Measurements from ENCODE around the gene ATP5F1B.
A peak's percentile ranks its signal among the peaks of the same experiment; 100 is the strongest.
"Not testable (repeated sequence)": the region's sequence is repeated elsewhere in the genome, so short reads cannot be mapped to it uniquely, and the experiment has no call there.

The ATP5F1B gene

GRCh38 chr12:56645717-56646446 lies at the start of gene ATP5F1B:
Gene ATP5F1B, minus strand, starts transcription at chr12:56645984. Its CDS starts 21 bp downstream, at chr12:56645963.
- peak; percentile 98 for DNase-seq

GRCh38 chr12:56694161-56694560 lies 48.4 kb upstream of the ATP5F1B start:
- DNase-seq, result no peak

- no peak for DNase-seq
Observed at GRCh38 chr12:56688846-56689109, 43.0 kb upstream of the ATP5F1B start.

GRCh38 chr12:56688129-56688845 lies 42.5 kb upstream of the ATP5F1B start, which contains the start of gene PTGES3:
Gene PTGES3, minus strand, starts transcription at chr12:56688284. Its CDS starts 285 bp downstream, at chr12:56687999.
- peak; percentile 80 for DNase-seq

GRCh38 chr12:56687223-56688128 lies 41.7 kb upstream of the ATP5F1B start:
- no peak for DNase-seq

- DNase-seq, result no peak
Observed at GRCh38 chr12:56684745-56685359, 39.1 kb upstream of the ATP5F1B start.

- DNase-seq, result no peak
Observed at GRCh38 chr12:56682323-56682722, 36.5 kb upstream of the ATP5F1B start.

- no peak for DNase-seq
Observed at GRCh38 chr12:56679883-56680575, 34.2 kb upstream of the ATP5F1B start.

GRCh38 chr12:56678852-56679251 lies 33.1 kb upstream of the ATP5F1B start:
- no peak for DNase-seq

- no peak for DNase-seq
Observed at GRCh38 chr12:56677680-56678079, 31.9 kb upstream of the ATP5F1B start.

- no peak for DNase-seq
Observed at GRCh38 chr12:56676851-56677580, 31.2 kb upstream of the ATP5F1B start.

- no peak for DNase-seq
Observed at GRCh38 chr12:56671608-56672007, 25.8 kb upstream of the ATP5F1B start.

GRCh38 chr12:56670836-56671235 lies 25.1 kb upstream of the ATP5F1B start:
- no peak for DNase-seq

GRCh38 chr12:56668197-56668457 lies 22.3 kb upstream of the ATP5F1B start:
- no peak for DNase-seq

GRCh38 chr12:56661979-56662638 lies 16.3 kb upstream of the ATP5F1B start:
- DNase-seq, result no peak

- DNase-seq, result no peak
Observed at GRCh38 chr12:56661560-56661959, 15.8 kb upstream of the ATP5F1B start.

- no peak for DNase-seq
Observed at GRCh38 chr12:56658921-56659320, 13.1 kb upstream of the ATP5F1B start.

GRCh38 chr12:56657416-56658379 lies 11.9 kb upstream of the ATP5F1B start:
- DNase-seq, result no peak

- not testable (repeated sequence) for DNase-seq
Observed at GRCh38 chr12:56653781-56654180, 8.0 kb upstream of the ATP5F1B start.

GRCh38 chr12:56648023-56648422 lies 2.2 kb upstream of the ATP5F1B start:
- DNase-seq, result not testable (repeated sequence)

Data from NCI-H524 treated with DMSO at 0.1 percent for 48 hours (cell line).